IPS DF 6.9 (cell line): ENCODE results near the gene CCSER1.

Experiments
- DNase-seq: peaks from one replicate; pipeline ENCODE4 v3.0.0-alpha.2; 2013; ENCODE audit warnings: low read depth, low spot score
- H3K27ac ChIP-seq: one replicate; pipeline ENCODE4 v1.5.1; 2013; ENCODE audit warnings: low read length, control low read depth
- H3K27me3 ChIP-seq: 2 replicates; pipeline ENCODE4 v1.6.1; 2013; ENCODE audit warnings: mild to moderate bottlenecking, low read length; ENCODE audit not compliant: control insufficient read depth, insufficient read depth
- H3K36me3 ChIP-seq: 2 replicates; pipeline ENCODE4 v1.6.1; 2013; ENCODE audit warnings: low read length; ENCODE audit not compliant: control insufficient read depth, insufficient read depth
- H3K4me1 ChIP-seq: 2 replicates; pipeline ENCODE4 v1.6.1; 2013; ENCODE audit warnings: low read length; ENCODE audit not compliant: control insufficient read depth, insufficient read depth
- H3K4me3 ChIP-seq: 2 replicates; pipeline ENCODE4 v1.5.1; 2013; ENCODE audit warnings: mild to moderate bottlenecking, low read length
- H3K9me3 ChIP-seq: 2 replicates; pipeline ENCODE4 v1.6.1; 2013; ENCODE audit warnings: low read length, inconsistent platforms; ENCODE audit not compliant: control insufficient read depth, insufficient read depth
- WGBS: extraction: QIAGEN DNeasy Blood & Tissue Kit; methylation state at CpG from one replicate; pipeline ENCODE4 v1.1.7; 2013; ENCODE audit warnings: mixed read lengths, missing lambda C conversion rate; ENCODE audit not compliant: insufficient read length, insufficient coverage; 5-methylcytosine and 5-hydroxymethylcytosine counted together

CCSER1 gene

DNA sequence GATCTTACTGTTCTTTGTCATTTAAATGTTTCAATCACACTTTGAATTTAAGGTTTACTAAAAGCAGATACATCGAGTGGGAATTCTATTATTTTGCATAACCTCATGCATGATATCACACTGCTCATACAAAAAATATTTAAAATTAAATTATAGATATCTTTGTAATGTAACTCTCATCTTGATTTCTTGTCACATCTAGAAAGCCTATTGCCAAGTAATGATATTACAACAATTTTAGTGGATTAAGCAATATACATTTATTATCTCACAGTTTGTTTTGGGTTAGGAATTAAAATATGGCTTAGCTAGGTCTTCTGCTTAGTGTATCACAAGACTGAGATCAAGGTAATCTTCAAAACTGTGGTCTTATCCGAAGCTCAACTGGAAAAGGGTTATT is 865.0 kb downstream of the CCSER1 start:
- whole genome bisulfite sequencing, result no CpG with 5 or more reads among the region's 2 CpGs
- Histone ChIP-seq H3K36me3 (no peaks in the 10 kb centered on the region), H3K4me1 (no peaks in the 10 kb centered on the region), H3K9me3 (no peaks in the 10 kb centered on the region), H3K27me3 (no peaks in the 10 kb centered on the region), H3K27ac (no peak overlapping the region), H3K4me3 (no peak overlapping the region)
- no peak for DNase-seq

- Histone ChIP-seq H3K36me3 (no peaks in the 10 kb centered on the region), H3K4me3 (no peak overlapping the region)
- WGBS, result no CpG with 5 or more reads among the region's 1 CpG
Measured at GRCh38 chr4:90994851-90995574, 867.8 kb downstream of the CCSER1 start.

GRCh38 chr4:90995996-90996395 is 868.8 kb downstream of the CCSER1 start:
- Histone ChIP-seq H3K4me3 (no peak overlapping the region), H3K9me3 (no peaks in the 10 kb centered on the region), H3K27ac (no peak overlapping the region), H3K27me3 (no peaks in the 10 kb centered on the region), H3K36me3 (no peaks in the 10 kb centered on the region), H3K4me1 (no peaks in the 10 kb centered on the region)
- no peak for DNase-seq
- WGBS, result no CpG with 5 or more reads among the region's 1 CpG

More at GRCh38 chr4:90994851-90995574, 867.8 kb downstream of the CCSER1 start:
- H3K27ac ChIP-seq, result no peak overlapping the region
- H3K9me3 ChIP-seq, result no peaks in the 10 kb centered on the region
- no peaks in the 10 kb centered on the region for H3K27me3 ChIP-seq
- no peak for DNase-seq
- H3K4me1 ChIP-seq, result no peaks in the 10 kb centered on the region

DNA sequence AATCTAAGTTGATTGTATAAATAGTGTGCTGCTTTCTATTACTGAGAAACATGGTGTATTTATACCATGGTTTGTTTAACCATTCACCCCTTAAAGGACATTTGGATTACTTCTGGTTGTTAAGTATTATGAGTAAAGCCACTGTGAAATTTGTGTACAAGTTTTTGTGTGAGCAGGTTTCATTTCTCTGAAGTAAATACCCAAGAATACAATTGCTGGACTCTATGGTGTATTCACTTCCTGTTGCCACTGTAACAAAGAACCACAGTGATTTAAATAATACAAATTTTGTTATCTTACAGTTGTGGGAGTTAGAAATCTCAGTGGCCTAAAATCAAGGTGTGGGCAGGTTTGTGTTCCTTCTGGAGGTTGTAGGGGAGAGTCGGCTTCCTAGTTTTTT is 869.6 kb downstream of the CCSER1 start:
- no CpG with 5 or more reads among the region's 1 CpG for WGBS
- H3K9me3 ChIP-seq, result no peaks in the 10 kb centered on the region
- H3K4me1 ChIP-seq, result no peaks in the 10 kb centered on the region
- H3K36me3 ChIP-seq, result no peaks in the 10 kb centered on the region
- H3K4me3 ChIP-seq, result no peak overlapping the region
- no peaks in the 10 kb centered on the region for H3K27me3 ChIP-seq
- H3K27ac ChIP-seq, result no peak overlapping the region
- no peak for DNase-seq

GRCh38 chr4:91015861-91016260 is 888.7 kb downstream of the CCSER1 start:
- no peaks in the 10 kb centered on the region for H3K9me3 ChIP-seq
- no peaks in the 10 kb centered on the region for H3K27me3 ChIP-seq
- no peak overlapping the region for H3K27ac ChIP-seq
- H3K4me1 ChIP-seq, result no peaks in the 10 kb centered on the region; the same call in 1 of the 2 replicates
- DNase-seq, result no peak
- H3K36me3 ChIP-seq, result no peaks in the 10 kb centered on the region
- no peak overlapping the region for H3K4me3 ChIP-seq
- WGBS, result no CpG with 5 or more reads among the region's 3 CpGs

DNA sequence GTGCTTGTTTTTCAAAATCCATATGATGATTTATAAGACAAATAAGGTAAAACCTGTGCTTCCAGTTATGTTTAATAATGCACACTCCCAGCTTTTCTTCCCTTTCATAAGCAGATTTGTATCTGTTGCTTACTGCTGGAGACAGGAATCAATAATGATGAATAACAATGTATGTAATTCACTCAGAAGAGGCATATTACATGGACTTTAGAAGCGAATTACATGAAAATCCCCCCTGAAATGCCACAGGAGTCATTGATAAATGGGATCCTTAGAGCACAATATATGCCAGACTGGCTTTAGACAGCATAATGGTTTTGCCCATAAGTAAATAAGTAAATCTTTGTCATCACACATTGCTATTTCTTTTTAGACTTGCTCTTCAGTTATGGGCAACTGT is 892.3 kb downstream of the CCSER1 start:
- Histone ChIP-seq H3K27me3 (no peaks in the 10 kb centered on the region), H3K4me1 (no peaks in the 10 kb centered on the region; the same call in 1 of the 2 replicates), H3K9me3 (no peaks in the 10 kb centered on the region), H3K4me3 (no peak overlapping the region), H3K27ac (no peak overlapping the region), H3K36me3 (no peaks in the 10 kb centered on the region)
- no peak for DNase-seq
- WGBS, result no CpG with 5 or more reads among the region's 1 CpG

GRCh38 chr4:91025241-91026148 is 898.3 kb downstream of the CCSER1 start:
- no peak overlapping the region for H3K27ac ChIP-seq
- no peaks in the 10 kb centered on the region for H3K9me3 ChIP-seq
- DNase-seq, result no peak
- H3K4me3 ChIP-seq, result no peak overlapping the region
- no peaks in the 10 kb centered on the region for H3K27me3 ChIP-seq
- no peaks in the 10 kb centered on the region for H3K4me1 ChIP-seq
- no peaks in the 10 kb centered on the region for H3K36me3 ChIP-seq

DNA sequence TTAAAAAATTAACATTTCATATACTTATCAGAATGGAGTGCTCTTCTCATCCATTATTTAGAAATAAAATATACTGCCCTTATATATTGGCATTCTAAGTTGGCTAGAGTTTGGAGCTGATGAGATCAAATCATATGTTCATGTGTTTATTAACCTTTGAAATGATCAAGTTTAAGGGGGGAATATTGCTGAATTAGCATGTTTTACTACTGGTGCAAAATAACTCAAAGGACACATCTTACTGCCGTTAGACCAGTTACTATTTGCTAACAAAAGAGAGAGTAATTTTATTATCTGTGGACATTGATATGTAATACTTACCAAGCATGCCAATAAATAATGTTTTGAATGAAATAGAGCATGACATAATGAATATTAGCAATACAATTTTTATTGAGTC is 901.0 kb downstream of the CCSER1 start:
- DNase-seq, result no peak
- no peaks in the 10 kb centered on the region for H3K36me3 ChIP-seq
- H3K4me1 ChIP-seq, result no peaks in the 10 kb centered on the region
- no peaks in the 10 kb centered on the region for H3K27me3 ChIP-seq
- H3K27ac ChIP-seq, result no peak overlapping the region
- H3K9me3 ChIP-seq, result no peaks in the 10 kb centered on the region
- no CpG with 5 or more reads among the region's 1 CpG for WGBS
- H3K4me3 ChIP-seq, result no peak overlapping the region

GRCh38 chr4:91031761-91032160 is 904.6 kb downstream of the CCSER1 start:
- no peak overlapping the region for H3K27ac ChIP-seq
- H3K9me3 ChIP-seq, result no peaks in the 10 kb centered on the region
- no peak overlapping the region for H3K4me3 ChIP-seq
- H3K36me3 ChIP-seq, result no peaks in the 10 kb centered on the region
- no peaks in the 10 kb centered on the region for H3K4me1 ChIP-seq
- DNase-seq, result no peak
- no peaks in the 10 kb centered on the region for H3K27me3 ChIP-seq

DNA sequence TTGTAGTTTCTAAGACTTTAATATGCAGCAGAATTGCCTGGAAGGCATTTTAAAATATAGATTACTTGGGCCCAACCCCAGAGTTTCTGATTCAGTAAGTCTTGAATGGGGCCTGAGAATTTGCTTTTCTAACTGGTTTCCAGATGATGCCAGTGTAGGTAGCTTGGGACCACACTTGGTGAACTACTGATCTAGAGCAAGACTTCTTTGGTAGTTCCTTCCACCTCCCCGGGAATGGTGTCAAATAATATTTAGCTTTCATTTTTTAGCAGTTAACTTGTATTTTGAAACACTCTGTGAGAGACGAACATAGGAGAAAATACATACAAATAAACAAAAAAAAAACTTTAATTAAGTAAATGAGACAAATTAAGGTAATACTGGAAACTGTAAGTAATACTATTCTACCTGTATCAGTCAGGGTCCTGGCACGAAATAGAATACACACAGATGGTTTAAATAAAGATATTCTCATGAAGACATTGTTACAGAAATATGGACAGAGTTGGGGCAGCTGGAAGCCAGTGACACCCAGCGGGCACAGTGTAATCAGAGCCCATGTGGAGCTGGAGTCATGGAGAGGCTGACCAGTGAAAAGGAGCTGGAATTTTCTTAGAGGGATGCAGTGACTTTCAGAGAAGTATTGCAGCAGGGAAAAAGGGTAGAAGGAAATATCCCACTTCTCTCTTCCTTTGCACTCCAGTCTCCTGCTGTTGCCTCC is 905.7 kb downstream of the CCSER1 start:
- no CpG with 5 or more reads among the region's 4 CpGs for WGBS
- H3K4me1 ChIP-seq, result no peaks in the 10 kb centered on the region
- no peaks in the 10 kb centered on the region for H3K36me3 ChIP-seq
- no peaks in the 10 kb centered on the region for H3K9me3 ChIP-seq
- no peak overlapping the region for H3K27ac ChIP-seq
- no peak for DNase-seq
- H3K4me3 ChIP-seq, result no peak overlapping the region
- no peaks in the 10 kb centered on the region for H3K27me3 ChIP-seq
